GM12878 (cell line): Measurements from ENCODE around the gene MLPH. TPM values are rescaled to one million over a fixed set of nuclear protein-coding genes. Genes with fewer than 3 reads are reported as not detected.

Source experiments
- ATAC-seq: fragments of 200-7000 bp; cut with Tn5 transposase; 3 replicates; pipeline ENCODE4 v1.9.1; 2020; ENCODE audit warnings: mild to moderate bottlenecking, moderate library complexity
- BruUV-seq: library from RNA; stranded (reverse); fragments of 400-500 nt; replicated peaks from 2 replicates; lab custom pipeline; 2021; lab: Mats Ljungman, UMichigan
- CTCF ChIA-PET: fragments of 300-600 bp; sonication (Branson Sonifier 250); formaldehyde crosslinking; extraction: SDS; loops from one replicate; lab custom pipeline; 2021; ENCODE audit warnings: inconsistent platforms; lab: Yijun Ruan, JAX
- POLR2A ChIA-PET: fragments of 350-600 bp; formaldehyde crosslinking; extraction: SDS; loops from one replicate; lab custom pipeline; 2021; ENCODE audit warnings: inconsistent platforms; lab: Charles Lee
- RAD21 ChIA-PET: fragments of 300-600 bp; sonication (Branson Sonifier 250); formaldehyde crosslinking; loops from one replicate; lab custom pipeline; 2023; ENCODE audit warnings: antibody characterized with exemption; ENCODE audit not compliant: unreplicated experiment; lab: Charles Lee
- SMC1A ChIA-PET: fragments of 300-600 bp; sonication (Branson Sonifier 250); formaldehyde crosslinking; loops from one replicate; lab custom pipeline; 2023; ENCODE audit not compliant: unreplicated experiment, uncharacterized antibody; lab: Charles Lee
- DNase-seq: peaks from one replicate; pipeline ENCODE4 v3.0.0-alpha.2; 2011; ENCODE audit warnings: low read depth, low spot score
- FAIRE-seq: peaks from 3 replicates; lab custom pipeline; 2011; peaks lifted over from hg19 to GRCh38; lab: Jason Lieb, UNC
- H2AFZ ChIP-seq: 2 replicates; pipeline ENCODE4 v1.6.0; 2011; ENCODE audit warnings: low read depth, low read length, control low read depth; ENCODE audit not compliant: control insufficient read depth
- H3K27ac ChIP-seq: 2 replicates; pipeline ENCODE4 v1.5.1; 2011; ENCODE audit warnings: control low read depth; ENCODE audit not compliant: control insufficient read depth, insufficient read depth
- H3K27me3 ChIP-seq, 2 experiments: replicated peaks in 1 of 2; 2 replicates each; pipeline versions ENCODE4 v1.6.0 to v1.6.1; 2011; ENCODE audit warnings: low read length in 1 of 2; ENCODE audit not compliant: control insufficient read depth in 2 of 2, insufficient read depth in 2 of 2
- H3K36me3 ChIP-seq, 2 experiments: 2 replicates each; pipeline ENCODE4 v1.5.1; 2011; ENCODE audit warnings: low read length in 1 of 2; ENCODE audit not compliant: control insufficient read depth in 2 of 2, insufficient read depth in 2 of 2
- H3K4me1 ChIP-seq: 2 replicates; pipeline ENCODE4 v1.6.1; 2011; ENCODE audit warnings: mild to moderate bottlenecking, low read length, moderate library complexity, mixed read lengths; ENCODE audit not compliant: control insufficient read depth, insufficient read depth
- H3K4me2 ChIP-seq: 2 replicates; pipeline ENCODE4 v1.6.0; 2011; ENCODE audit warnings: control low read depth; ENCODE audit not compliant: control insufficient read depth, insufficient read depth
- H3K4me3 ChIP-seq: fragments of 200-600 bp; sonication (generic); 2 replicates; pipeline ENCODE4 v1.5.1; 2016
- H3K79me2 ChIP-seq: 2 replicates; pipeline ENCODE4 v1.6.0; 2011; ENCODE audit warnings: low read length; ENCODE audit not compliant: control insufficient read depth, insufficient read depth
- H3K9ac ChIP-seq: 2 replicates; pipeline ENCODE4 v1.8.0; 2011; ENCODE audit warnings: low read length, control low read depth, mixed read lengths; ENCODE audit not compliant: control insufficient read depth, insufficient read depth
- H3K9me3 ChIP-seq: replicated peaks from 3 replicates; pipeline ENCODE4 v1.5.1; 2011; ENCODE audit warnings: mild to moderate bottlenecking, low read length; ENCODE audit not compliant: control insufficient read depth, insufficient read depth
- H4K20me1 ChIP-seq: 2 replicates; pipeline ENCODE4 v1.6.0; 2011; ENCODE audit not compliant: control insufficient read depth, insufficient read depth
- ELK1 ChIP-seq: IDR thresholded peaks from 2 replicates; pipeline ENCODE4 v1.6.1; 2012; ENCODE audit warnings: low read depth, low read length, improper control_type of control experiment
- IKZF1 ChIP-seq: fragments of 450-650 bp; conservative IDR thresholded peaks from 2 replicates; pipeline ENCODE4 v1.6.1; 2017; ENCODE audit warnings: antibody characterized with exemption, mild to moderate bottlenecking
- MLLT1 ChIP-seq: fragments of 450-650 bp; IDR thresholded peaks from 2 replicates; pipeline ENCODE4 v1.6.1; 2016; ENCODE audit warnings: mild to moderate bottlenecking
- POLR2AphosphoS5 ChIP-seq: IDR thresholded peaks from 2 replicates; pipeline ENCODE4 v1.6.1; 2011; ENCODE audit warnings: mild to moderate bottlenecking, low read length, inconsistent platforms
- SPI1 ChIP-seq: IDR thresholded peaks from 2 replicates; pipeline ENCODE4 v1.6.1; 2011; ENCODE audit warnings: low read depth, mild to moderate bottlenecking, low read length, moderate library complexity, borderline replicate concordance; ENCODE audit not compliant: insufficient read depth
- WGBS: methylation state at CpG from one replicate; pipeline ENCODE4 v1.1.6; 2016; ENCODE audit warnings: low lambda C conversion rate; ENCODE audit not compliant: insufficient replicate concordance, insufficient coverage; ENCODE audit errors: missing lambda C conversion rate; 5-methylcytosine and 5-hydroxymethylcytosine counted together
- in situ Hi-C: fragments of 300-500 bp; cut with MboI; formaldehyde crosslinking; loops from 9 replicates; pipeline ENCODE4 v1.14.3; 2018; ENCODE audit warnings: mixed read lengths
- intact Hi-C: fragments of 100-400 bp; cut with micrococcal nuclease; formaldehyde crosslinking; loops from one replicate; pipeline ENCODE4 v1.14.2; 2022; ENCODE audit not compliant: unreplicated experiment
- polyA plus RNA-seq, 11 experiments: library from polyadenylated mRNA; depleted of rRNA in 4 of 11; unstranded in 6 of 11; stranded (reverse) in 5 of 11; fragments of >200 nt; fragmentation: Nextera tagmentation in 4 of 11; fragmentation: Illumina TruSeq in 1 of 11; extraction: Ambion mirVana in 4 of 11; extraction: Trizol in 1 of 11; gene quantifications; 1 replicate in 1 of 11; 2 replicates in 10 of 11; pipeline versions ENCODE4 v1.2.1 to v1.2.3, GENCODE V29; 2011 to 2016; ENCODE audit warnings: inconsistent platforms in 2 of 11, missing spikeins in 2 of 11, low read depth in 1 of 11
- total RNA-seq, 4 experiments: library from RNA; depleted of rRNA in 3 of 4; stranded (reverse); fragments of >200 nt in 3 of 4; fragmentation: Illumina TruSeq in 1 of 4; extraction: Trizol in 1 of 4; gene quantifications; 2 replicates each; pipeline versions ENCODE4 v1.2.1 to v1.2.3, GENCODE V29; 2013 to 2021

The MLPH gene
- total and polyA plus RNA-seq, 10 of the 15 experiments (the other 5 are each of a cell fraction or from before 2014, with no cell fraction given), result 0.16 to 0.85 TPM; not detected in 8

- H3K27me3 ChIP-seq, result no peaks in the 10 kb centered on the region
- BruUV-seq, result no TSS peak
- H3K79me2 ChIP-seq, result no peaks in the 10 kb centered on the region
- no peak for FAIRE-seq
- ChIA-PET SMC1A (interaction anchor here (0.9 to 1.0 kb wide), 2 partner anchors 35 to 259 kb away, joined by 3 read pairs; no protein-coding TSS in a partner anchor), CTCF (interaction anchor here (0.6 to 1.5 kb wide), 2 partner anchors 35 to 42 kb away, joined by 3 read pairs; no protein-coding TSS in a partner anchor), RAD21 (interaction anchor here (1.8 kb wide), 1 partner anchor 15 kb away, joined by 4 read pairs; no protein-coding TSS in a partner anchor), POLR2A (no interaction called here)
- no peak overlapping the region for H3K27ac ChIP-seq
- under 1% methylated on average over 11 of the region's 11 CpGs for WGBS
- no peaks in the 10 kb centered on the region for H4K20me1 ChIP-seq
- H3K36me3 ChIP-seq, result no peaks in the 10 kb centered on the region
- no peak overlapping the region for H3K9ac ChIP-seq
- intact Hi-C loops, result no loop called here
- no peaks in the 10 kb centered on the region; the same call in 1 of the 3 replicates for H3K9me3 ChIP-seq
- DNase-seq, result no peak
- no peak overlapping the region for H2AFZ ChIP-seq
- H3K4me1 ChIP-seq, result no peaks in the 10 kb centered on the region
- no peak for ATAC-seq
- TF ChIP-seq SPI1, result peak; percentile 54; the same call in 1 of the 2 replicates
- 0 out of 2 replicates have a peak, but pooled peaks have one; percentile 13 for TF ChIP-seq IKZF1
- no peak for TF ChIP-seq POLR2AphosphoS5
- no peak overlapping the region for H3K4me3 ChIP-seq
- in situ Hi-C loops, result no loop called here
- no peak overlapping the region for H3K4me2 ChIP-seq
Measured at GRCh38 chr2:237456200-237456843, 30.7 kb upstream of the MLPH start.

DNA sequence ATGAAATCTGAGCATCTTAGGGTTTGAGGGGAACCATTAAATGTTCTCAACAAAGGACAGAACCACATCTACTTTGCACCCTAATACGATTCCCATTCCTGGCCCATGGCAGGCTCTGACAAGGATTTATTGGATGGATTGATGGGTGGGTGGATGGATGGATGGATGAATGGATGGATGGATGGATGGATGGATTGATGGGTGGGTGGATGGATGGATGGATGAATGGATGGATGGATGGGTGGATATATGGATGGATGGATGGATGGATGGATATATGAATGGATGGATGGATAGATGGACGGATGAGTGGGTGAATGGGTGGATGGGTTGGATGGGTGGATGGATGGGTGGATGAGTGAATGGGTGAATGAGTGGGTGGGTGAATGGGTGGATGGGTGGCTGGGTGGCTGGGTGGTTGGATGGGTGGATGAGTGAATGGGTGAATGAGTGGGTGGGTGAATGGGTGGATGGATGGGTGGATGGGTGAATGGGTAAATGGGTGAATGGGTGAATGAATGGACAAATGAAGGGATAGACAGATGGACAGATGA lies 29.6 kb upstream of the MLPH start:
- H3K9ac ChIP-seq, result no peak overlapping the region
- no peak for DNase-seq
- ChIA-PET POLR2A (no interaction called here), SMC1A (interaction anchor here (0.9 to 1.0 kb wide), 2 partner anchors 36 to 260 kb away, joined by 3 read pairs; no protein-coding TSS in a partner anchor), CTCF (interaction anchor here (1.5 kb wide), 1 partner anchor 36 kb away, joined by 3 read pairs; no protein-coding TSS in a partner anchor), RAD21 (no interaction called here)
- intact Hi-C loops, result no loop called here
- no TSS peak for BruUV-seq
- no peaks in the 10 kb centered on the region for H3K36me3 ChIP-seq
- no peaks in the 10 kb centered on the region for H3K27me3 ChIP-seq
- no peak overlapping the region for H3K4me2 ChIP-seq
- in situ Hi-C loops, result no loop called here
- no peaks in the 10 kb centered on the region; the same call in 1 of the 3 replicates for H3K9me3 ChIP-seq
- H2AFZ ChIP-seq, result no peak overlapping the region
- FAIRE-seq, result no peak
- 12% methylated on average over 2 of the region's 2 CpGs for WGBS
- no peaks in the 10 kb centered on the region for H3K4me1 ChIP-seq
- no peaks in the 10 kb centered on the region for H3K79me2 ChIP-seq
- no peak for ATAC-seq
- no peak overlapping the region for H3K4me3 ChIP-seq
- H4K20me1 ChIP-seq, result no peaks in the 10 kb centered on the region
- H3K27ac ChIP-seq, result no peak overlapping the region
- TF ChIP-seq MLLT1 (no peak), ELK1 (no peak)
- TF ChIP-seq, all 136 proteins: peak for 0
